Aorta (tissue), 5 donors: ENCODE results near the gene FRY. TPM values are rescaled to one million over a fixed set of nuclear protein-coding genes. Genes with fewer than 3 reads are reported as not detected.
A peak's percentile ranks its signal among the peaks of the same experiment; 100 is the strongest.

Source experiments
- ATAC-seq: fragments of 200-7000 bp; cut with Tn5 transposase; one replicate; pipeline ENCODE4 v1.9.1; 2022; ENCODE audit warnings: moderate library complexity; ENCODE audit not compliant: low FRiP score
- DNase-seq, 2 donors: peaks; one replicate each; pipeline ENCODE4 v3.0.0-alpha.2; 2020
- H3K27ac ChIP-seq, 2 donors: one replicate each; pipeline ENCODE4 v1.5.1; 2013; ENCODE audit warnings: low read length in 2 of 2, mild to moderate bottlenecking in 2 of 2, moderate library complexity in 2 of 2, control low read depth in 1 of 2, inconsistent platforms in 1 of 2, low read depth in 1 of 2
- H3K27me3 ChIP-seq, 2 donors: one replicate each; pipeline ENCODE4 v1.6.1; 2013; ENCODE audit warnings: control low read depth in 1 of 2, low read length in 1 of 2, mild to moderate bottlenecking in 1 of 2, moderate library complexity in 1 of 2; ENCODE audit not compliant: insufficient read depth in 2 of 2, control insufficient read depth in 1 of 2
- H3K36me3 ChIP-seq, 2 donors: one replicate each; pipeline ENCODE4 v1.6.1; 2013; ENCODE audit warnings: control low read depth in 1 of 2, low read length in 1 of 2, mild to moderate bottlenecking in 1 of 2; ENCODE audit not compliant: insufficient read depth in 2 of 2, control insufficient read depth in 1 of 2
- H3K4me1 ChIP-seq, 2 donors: one replicate each; pipeline ENCODE4 v1.6.1; 2013; ENCODE audit warnings: low read length in 2 of 2, control low read depth in 1 of 2, mild to moderate bottlenecking in 1 of 2, moderate library complexity in 1 of 2; ENCODE audit not compliant: insufficient read depth in 2 of 2, control insufficient read depth in 1 of 2
- H3K4me3 ChIP-seq, 2 donors: one replicate each; pipeline ENCODE4 v1.5.1; 2013; ENCODE audit warnings: low read length in 2 of 2, control low read depth in 1 of 2, mild to moderate bottlenecking in 1 of 2
- H3K9me3 ChIP-seq: one replicate; pipeline ENCODE4 v1.6.1; 2013; ENCODE audit warnings: mild to moderate bottlenecking, low read length; ENCODE audit not compliant: control insufficient read depth
- WGBS, 2 donors: extraction: QIAGEN DNeasy Blood & Tissue Kit; methylation state at CpG; one replicate each; pipeline ENCODE4 v1.1.7; 2013; 5-methylcytosine and 5-hydroxymethylcytosine counted together
- intact Hi-C, 2 donors: fragments of 100-400 bp; cut with DNase I; formaldehyde crosslinking; loops; one replicate each; pipeline versions ENCODE4 v1.14.2 to v1.15.0; 2022
- polyA plus RNA-seq, 2 donors: library from polyadenylated mRNA; stranded (reverse); fragments of 200-250 nt; gene quantifications; one replicate each; pipeline ENCODE4 v1.2.3, GENCODE V29; 2013
- total RNA-seq, 2 donors: library from RNA; stranded (reverse); fragmentation: NEBNext Ultra II Directional; extraction: Animal tissue kit (Norgen Biotek cat#: 25700); gene quantifications; one replicate each; pipeline ENCODE4 v1.2.1, GENCODE V29; 2021
- donor health status: healthy with polysubstance abuse.
- donor health status: Bipolar disorder and iron deficiency.
- donor health status: DM: no; HTN: no; CAD: no.
- donor health status: DM: no; HTN: no; CAD: no.
- donor health status: DM: yes; HTN: yes; CAD: no.

Gene FRY
- total and polyA plus RNA-seq, 4 donors = 24.8 to 328 (median 95.0) TPM

DNA sequence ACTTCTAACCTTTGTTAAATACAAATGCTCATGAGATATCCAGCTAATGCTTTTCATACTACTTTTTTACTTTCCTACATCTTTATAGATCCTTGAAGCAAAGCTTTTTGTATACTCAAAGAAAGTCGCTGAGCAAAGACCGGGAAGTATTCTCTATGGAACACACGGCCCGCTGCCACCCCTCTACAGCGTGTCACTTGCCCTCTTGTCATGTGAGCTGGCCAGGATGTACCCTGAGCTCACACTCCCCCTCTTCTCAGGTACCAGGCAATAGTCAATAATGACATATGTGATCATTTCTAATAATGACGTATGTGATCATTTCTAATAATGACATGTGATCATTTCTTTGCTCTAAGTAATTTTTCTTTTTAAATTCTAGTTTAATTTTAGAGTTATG, 170.7 kb downstream of the FRY start:
- DNase-seq (no peak), ATAC-seq (no peak)
- 86 to 88% methylated on average over 6 of the region's 6 CpGs for WGBS, 2 donors
- Histone ChIP-seq H3K27ac (no peak overlapping the region), H3K4me1 (no peaks in the 10 kb centered on the region), H3K9me3 (no peaks in the 10 kb centered on the region), H3K4me3 (no peak overlapping the region), H3K27me3 (no peaks in the 10 kb centered on the region), H3K36me3 (peaks cover 2 to 4% of the 10 kb centered on the region in 2 donors)
- intact Hi-C loops = loop anchor here in 1 of 2 donors (10.0 kb wide), 1 partner anchor 177 kb away; no protein-coding TSS in a partner anchor

DNA sequence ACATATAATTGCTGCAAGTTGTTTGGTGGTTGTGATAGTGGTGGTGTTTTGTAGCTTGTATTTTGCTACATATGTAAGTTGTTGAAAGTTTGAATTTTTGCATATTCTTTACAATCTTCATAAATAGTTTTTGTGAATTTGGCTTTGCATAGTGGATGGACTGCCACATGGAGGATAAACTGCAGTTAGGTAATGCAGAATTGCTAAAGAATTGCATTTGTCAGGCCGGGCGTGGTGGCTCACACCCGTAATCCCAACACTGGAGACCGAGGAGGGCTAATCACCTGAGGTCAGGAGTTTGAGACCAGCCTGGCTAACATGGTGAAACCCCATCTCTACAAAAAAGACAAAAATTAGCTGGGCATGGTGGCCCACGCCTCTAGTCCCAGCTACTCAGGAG, 171.6 kb downstream of the FRY start:
- Histone ChIP-seq H3K36me3 (peaks cover 2 to 4% of the 10 kb centered on the region in 2 donors), H3K4me1 (no peaks in the 10 kb centered on the region), H3K9me3 (no peaks in the 10 kb centered on the region), H3K27ac (no peak overlapping the region), H3K4me3 (no peak overlapping the region), H3K27me3 (no peaks in the 10 kb centered on the region)
- ATAC-seq (no peak), DNase-seq (no peak)
- intact Hi-C loops = loop anchor here in 1 of 2 donors (10.0 kb wide), 1 partner anchor 178 kb away; no protein-coding TSS in a partner anchor
- 90 to 97% methylated on average over 5 of the region's 5 CpGs for WGBS, 2 donors

DNA sequence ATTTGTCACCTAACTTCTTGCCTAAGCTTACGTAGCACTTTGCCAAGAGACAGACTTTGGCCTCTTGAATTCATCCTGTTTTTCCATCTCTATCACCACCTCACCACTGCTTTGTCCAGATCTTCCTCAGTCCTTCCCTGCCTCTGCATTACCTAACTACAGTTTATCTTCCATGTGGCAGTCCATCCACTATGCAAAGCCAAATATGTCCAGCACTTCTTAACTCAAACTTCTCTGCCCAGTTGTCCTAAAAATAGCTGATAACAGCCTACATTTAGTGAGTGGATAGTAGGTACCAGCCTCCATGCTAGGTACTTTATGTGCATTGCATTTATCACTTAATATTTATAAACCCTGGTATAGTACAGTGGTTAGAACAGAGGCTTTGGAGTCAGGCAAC, 172.2 kb downstream of the FRY start:
- H3K4me3 ChIP-seq = no peak overlapping the region
- no peaks in the 10 kb centered on the region for H3K4me1 ChIP-seq
- H3K27ac ChIP-seq = no peak overlapping the region
- H3K36me3 ChIP-seq = peaks cover 2 to 4% of the 10 kb centered on the region in 2 donors
- DNase-seq = no peak
- intact Hi-C loops = loop anchor here in 1 of 2 donors (10.0 kb wide), 1 partner anchor 179 kb away; no protein-coding TSS in a partner anchor
- 86 to 88% methylated on average over 1 of the region's 1 CpG for WGBS, 2 donors
- ATAC-seq = no peak
- H3K9me3 ChIP-seq = no peaks in the 10 kb centered on the region
- H3K27me3 ChIP-seq = no peaks in the 10 kb centered on the region

DNA sequence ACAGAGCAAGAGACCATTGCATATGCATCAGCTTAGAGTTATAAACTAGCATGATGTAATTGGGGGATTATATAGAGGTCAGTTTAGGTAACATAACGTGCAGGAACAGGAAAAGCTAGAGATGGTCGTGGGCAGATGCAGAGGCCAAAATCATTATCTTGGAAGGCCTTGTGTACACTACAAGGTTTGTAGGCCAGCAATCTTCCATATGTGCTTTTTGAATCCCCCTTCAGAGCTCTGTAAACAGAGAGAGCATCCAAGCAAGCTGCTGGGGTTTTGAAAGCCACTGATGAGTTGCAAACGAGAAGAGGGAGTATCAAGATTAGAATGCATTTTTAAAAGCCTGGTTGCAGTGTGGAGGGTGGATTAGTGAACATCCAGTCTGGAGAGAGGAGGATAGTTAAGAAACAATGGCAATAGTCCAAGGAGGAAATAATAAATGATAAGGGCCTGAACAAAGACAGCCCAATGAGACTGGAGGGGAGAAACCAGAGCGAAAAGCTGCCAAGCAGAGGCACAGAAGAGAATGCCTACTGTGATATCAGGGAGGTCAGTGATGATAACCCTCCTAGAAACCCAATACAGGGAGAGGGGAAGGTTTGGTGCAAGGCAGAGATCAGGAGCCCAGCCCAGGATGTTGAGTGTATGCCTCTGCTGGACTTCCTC, 174.0 kb downstream of the FRY start:
- Histone ChIP-seq H3K36me3 (peaks cover 2 to 4% of the 10 kb centered on the region in 2 donors), H3K27ac (no peak overlapping the region), H3K4me1 (peaks cover 0 to 2% of the 10 kb centered on the region in 2 donors), H3K9me3 (no peaks in the 10 kb centered on the region), H3K4me3 (no peak overlapping the region), H3K27me3 (no peaks in the 10 kb centered on the region)
- intact Hi-C loops = loop anchor here (5.0 to 10.0 kb wide), 2 partner anchors 43 to 181 kb away; no protein-coding TSS in a partner anchor
- DNase-seq (no peak), ATAC-seq (no peak)
- WGBS, 2 donors = 69 to 79% methylated on average over 4 of the region's 4 CpGs

DNA sequence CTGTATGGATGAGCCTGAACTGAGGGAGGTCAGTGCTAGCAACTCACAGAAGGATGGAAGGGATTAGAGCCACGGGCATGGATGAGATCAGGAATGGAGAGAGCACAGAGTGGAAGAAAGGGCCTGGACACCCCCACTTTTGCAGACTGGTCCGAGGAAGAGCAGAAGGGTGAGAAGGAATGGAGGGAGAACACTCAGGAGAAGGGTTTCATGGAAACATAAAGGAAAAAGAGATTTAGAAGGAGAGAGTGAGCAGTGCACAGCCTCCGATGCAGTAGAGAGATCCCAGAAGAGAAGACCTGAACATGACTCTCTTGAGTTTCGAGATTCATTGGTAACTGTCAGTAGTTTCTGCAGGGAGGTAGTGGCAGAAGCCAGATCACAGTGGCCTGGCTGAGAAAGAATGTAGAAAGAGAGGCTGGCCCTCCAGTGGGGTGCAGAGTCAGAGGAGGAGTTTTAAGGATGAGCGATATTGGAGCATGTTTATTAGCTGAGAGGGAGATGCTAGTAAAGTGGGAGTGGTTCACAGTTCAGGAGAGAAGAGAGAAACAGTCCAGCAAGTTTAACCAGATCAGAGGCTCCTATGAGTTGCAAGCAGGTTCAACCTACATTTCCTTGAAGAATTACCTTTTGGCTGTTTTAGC, 174.6 kb downstream of the FRY start:
- Histone ChIP-seq H3K4me3 (no peak overlapping the region), H3K27ac (peak overlapping the region in 1 of 2 donors; percentile 42), H3K4me1 (peaks cover 0 to 2% of the 10 kb centered on the region in 2 donors), H3K27me3 (no peaks in the 10 kb centered on the region), H3K9me3 (no peaks in the 10 kb centered on the region), H3K36me3 (peaks cover under 1 to 4% of the 10 kb centered on the region in 2 donors)
- no peak for DNase-seq
- intact Hi-C loops = loop anchor here (5.0 to 10.0 kb wide), 2 partner anchors 44 to 181 kb away; no protein-coding TSS in a partner anchor
- ATAC-seq = no peak
- 81 to 83% methylated on average over 5 of the region's 5 CpGs for WGBS, 2 donors

DNA sequence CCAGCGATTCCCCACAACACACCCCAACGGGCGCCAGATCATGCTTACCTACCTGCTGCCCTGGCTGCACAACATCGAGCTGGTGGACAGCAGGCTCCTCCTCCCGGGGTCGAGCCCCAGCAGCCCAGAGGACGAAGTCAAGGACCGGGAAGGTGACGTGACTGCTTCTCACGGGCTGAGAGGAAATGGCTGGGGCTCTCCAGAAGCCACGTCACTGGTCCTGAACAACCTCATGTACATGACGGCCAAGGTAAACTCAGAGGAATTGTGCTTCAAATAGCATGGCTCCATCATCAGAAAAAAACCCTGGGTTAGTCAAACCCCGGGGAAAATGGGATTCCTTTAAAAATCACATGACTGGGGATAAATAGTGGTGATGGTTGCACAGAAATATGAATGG, 177.3 kb downstream of the FRY start:
- intact Hi-C loops = loop anchor here (5.0 to 10.0 kb wide), 2 partner anchors 47 to 184 kb away; no protein-coding TSS in a partner anchor
- 37 to 40% methylated on average over 13 of the region's 13 CpGs for WGBS, 2 donors
- Histone ChIP-seq H3K9me3 (no peaks in the 10 kb centered on the region), H3K27ac (peak overlapping the region in 1 of 2 donors; percentile 44), H3K4me3 (no peak overlapping the region), H3K36me3 (peaks cover 0 to 4% of the 10 kb centered on the region in 2 donors), H3K27me3 (no peaks in the 10 kb centered on the region), H3K4me1 (peaks cover 0 to 2% of the 10 kb centered on the region in 2 donors)
- ATAC-seq = peak; percentile 56
- DNase-seq = peak; percentile 77 to 88

DNA sequence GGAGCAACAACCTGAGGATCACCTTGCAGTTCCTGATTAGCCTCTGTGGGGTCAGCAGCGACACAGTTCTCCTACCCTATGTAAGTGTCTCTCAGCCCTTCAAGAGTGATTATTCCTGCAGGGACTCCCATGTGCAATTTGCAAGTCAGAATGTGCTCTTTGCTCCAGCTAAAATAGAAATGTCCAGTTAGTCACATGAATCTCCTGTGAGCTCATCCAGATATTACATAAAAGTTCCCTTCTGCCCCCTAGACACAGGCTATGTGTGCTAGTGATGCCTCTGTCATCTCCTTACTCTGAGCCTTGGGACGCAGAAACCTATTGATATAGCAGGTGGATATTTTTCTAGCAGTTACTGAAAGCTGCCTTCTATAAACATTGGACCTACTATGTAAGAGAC, 178.1 kb downstream of the FRY start:
- peaks cover 0 to 2% of the 10 kb centered on the region in 2 donors for H3K4me1 ChIP-seq
- DNase-seq (no peak), ATAC-seq (no peak)
- H3K27ac ChIP-seq = peak overlapping the region; percentile 48 to 60
- H3K36me3 ChIP-seq = peaks cover 0 to 7% of the 10 kb centered on the region in 2 donors
- no peaks in the 10 kb centered on the region for H3K27me3 ChIP-seq
- H3K9me3 ChIP-seq = no peaks in the 10 kb centered on the region
- 90% methylated on average over 2 of the region's 2 CpGs for WGBS, 2 donors
- no peak overlapping the region for H3K4me3 ChIP-seq
- intact Hi-C loops = loop anchor here (5.0 to 10.0 kb wide), 2 partner anchors 47 to 185 kb away; no protein-coding TSS in a partner anchor

DNA sequence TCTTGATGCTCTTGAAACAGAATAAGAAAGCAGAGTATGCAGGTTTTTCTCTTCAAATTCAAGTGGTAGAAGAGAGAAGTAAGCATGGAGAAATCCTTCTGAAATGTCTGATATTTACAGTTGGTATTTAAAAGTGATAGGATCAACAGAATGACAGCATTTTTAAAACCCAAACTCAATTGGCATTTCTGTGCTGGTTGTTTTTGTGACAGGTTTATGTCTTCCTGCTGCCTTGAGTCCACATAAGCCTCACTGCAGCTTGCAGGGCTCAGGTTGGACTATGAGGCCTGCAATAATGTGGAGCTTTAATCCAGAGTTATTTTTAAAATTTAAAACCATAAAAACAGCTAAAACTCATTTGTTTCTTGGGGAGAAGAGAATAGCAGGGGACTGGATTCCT, 178.5 kb downstream of the FRY start:
- DNase-seq = no peak
- ATAC-seq = no peak
- intact Hi-C loops = no loop called here
- Histone ChIP-seq H3K27ac (no peak overlapping the region), H3K27me3 (no peaks in the 10 kb centered on the region), H3K9me3 (no peaks in the 10 kb centered on the region), H3K36me3 (peaks cover 0 to 7% of the 10 kb centered on the region in 2 donors), H3K4me1 (peaks cover 0 to 2% of the 10 kb centered on the region in 2 donors), H3K4me3 (no peak overlapping the region)
